ENCODE measurements around the gene TP53TG5. TPM values are rescaled to one million over a fixed set of nuclear protein-coding genes. Genes with fewer than 3 reads are reported as not detected.

TP53TG5 gene
- total and polyA plus RNA-seq, 2 of the 8 experiments (the other 6 are each of a cell fraction or from before 2014, with no cell fraction given) = not detected

DNA sequence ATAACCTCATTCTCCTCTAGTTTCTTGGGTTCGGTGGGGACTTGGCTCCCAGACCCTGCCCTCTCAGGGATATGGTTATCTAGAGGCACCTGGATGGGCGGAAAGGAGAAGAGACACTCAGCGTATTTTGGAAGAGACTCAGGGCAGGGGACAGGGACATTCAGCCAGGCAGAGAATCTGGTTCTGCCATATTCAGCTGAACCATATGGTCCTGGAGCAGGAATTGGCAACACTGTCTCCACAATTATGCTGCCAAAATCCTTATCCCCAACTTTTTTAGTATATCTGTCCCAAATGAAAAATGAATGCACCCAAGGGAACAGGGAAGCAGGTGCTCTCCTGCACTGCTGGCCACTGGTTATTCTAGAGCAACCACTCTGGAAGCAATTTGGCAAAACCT, 47.6 kb downstream of the TP53TG5 start (continued):
- TF ChIP-seq TEAD4 (IDR thresholded peaks at IDR 0.05; ENCODE audit: low read depth, low read length) (no peak), CEBPB (IDR thresholded peaks at IDR 0.05; ENCODE audit: low read depth, low read length) (no peak)

All from H1 (cell line).